ENCODE data around the gene MYLK4. TPM values are rescaled to one million over a fixed set of nuclear protein-coding genes. Genes with fewer than 3 reads are reported as not detected.

The MYLK4 gene
- total RNA-seq, 1 donor from 2014 or later: 0.49 TPM

DNA sequence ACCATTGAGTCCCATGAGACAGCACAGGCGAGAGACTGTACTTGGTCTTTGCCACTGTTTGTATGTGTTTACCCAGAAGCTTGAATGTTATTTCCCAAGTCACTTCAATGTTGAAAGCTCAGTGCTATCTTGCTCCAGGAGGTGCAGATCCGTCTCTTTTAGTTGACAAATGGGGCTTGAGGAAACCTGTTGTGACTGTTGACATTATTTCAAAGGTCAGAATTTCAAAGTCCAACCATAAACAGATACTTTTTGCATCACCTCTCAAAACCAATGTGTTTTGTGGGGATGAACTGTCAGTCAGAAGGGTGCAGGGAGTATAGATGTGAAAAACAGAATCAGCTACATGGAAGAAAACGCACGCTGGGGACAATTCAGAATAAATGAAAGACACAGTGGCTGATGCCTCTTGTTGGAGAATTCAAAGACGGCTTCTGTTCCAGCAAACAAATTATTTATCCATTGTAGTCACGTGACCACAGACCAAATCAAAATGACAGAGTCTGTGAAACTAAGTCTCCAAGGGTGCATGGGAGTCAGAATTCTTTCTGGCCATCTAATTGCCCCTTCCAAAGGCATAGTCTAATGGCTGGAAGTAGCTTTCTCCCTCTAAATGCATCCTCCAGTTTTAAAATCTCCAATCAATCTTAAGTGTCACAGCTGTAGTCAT is 83.7 kb downstream of the MYLK4 start:
- TF ChIP-seq, protein P1, sequence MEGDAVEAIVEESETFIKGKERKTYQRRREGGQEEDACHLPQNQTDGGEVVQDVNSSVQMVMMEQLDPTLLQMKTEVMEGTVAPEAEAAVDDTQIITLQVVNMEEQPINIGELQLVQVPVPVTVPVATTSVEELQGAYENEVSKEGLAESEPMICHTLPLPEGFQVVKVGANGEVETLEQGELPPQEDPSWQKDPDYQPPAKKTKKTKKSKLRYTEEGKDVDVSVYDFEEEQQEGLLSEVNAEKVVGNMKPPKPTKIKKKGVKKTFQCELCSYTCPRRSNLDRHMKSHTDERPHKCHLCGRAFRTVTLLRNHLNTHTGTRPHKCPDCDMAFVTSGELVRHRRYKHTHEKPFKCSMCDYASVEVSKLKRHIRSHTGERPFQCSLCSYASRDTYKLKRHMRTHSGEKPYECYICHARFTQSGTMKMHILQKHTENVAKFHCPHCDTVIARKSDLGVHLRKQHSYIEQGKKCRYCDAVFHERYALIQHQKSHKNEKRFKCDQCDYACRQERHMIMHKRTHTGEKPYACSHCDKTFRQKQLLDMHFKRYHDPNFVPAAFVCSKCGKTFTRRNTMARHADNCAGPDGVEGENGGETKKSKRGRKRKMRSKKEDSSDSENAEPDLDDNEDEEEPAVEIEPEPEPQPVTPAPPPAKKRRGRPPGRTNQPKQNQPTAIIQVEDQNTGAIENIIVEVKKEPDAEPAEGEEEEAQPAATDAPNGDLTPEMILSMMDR (IDR thresholded peaks at IDR 0.05; ENCODE audit: partially characterized antibody, unreplicated experiment): no peak
- Mint-ChIP-seq H3K4me3 (ENCODE audit: unreplicated experiment) (no peak overlapping the region), H3K27ac (ENCODE audit: unreplicated experiment) (no peak overlapping the region), H3K36me3 (ENCODE audit: unreplicated experiment) (peaks cover 11% of the 10 kb centered on the region), H3K27me3 (ENCODE audit: unreplicated experiment) (peaks cover 3% of the 10 kb centered on the region), H3K9me3 (ENCODE audit: unreplicated experiment) (peaks cover 4% of the 10 kb centered on the region), H3K4me1 (ENCODE audit: low read depth, unreplicated experiment) (no peaks in the 10 kb centered on the region)
- DNase-seq: no peak

DNA sequence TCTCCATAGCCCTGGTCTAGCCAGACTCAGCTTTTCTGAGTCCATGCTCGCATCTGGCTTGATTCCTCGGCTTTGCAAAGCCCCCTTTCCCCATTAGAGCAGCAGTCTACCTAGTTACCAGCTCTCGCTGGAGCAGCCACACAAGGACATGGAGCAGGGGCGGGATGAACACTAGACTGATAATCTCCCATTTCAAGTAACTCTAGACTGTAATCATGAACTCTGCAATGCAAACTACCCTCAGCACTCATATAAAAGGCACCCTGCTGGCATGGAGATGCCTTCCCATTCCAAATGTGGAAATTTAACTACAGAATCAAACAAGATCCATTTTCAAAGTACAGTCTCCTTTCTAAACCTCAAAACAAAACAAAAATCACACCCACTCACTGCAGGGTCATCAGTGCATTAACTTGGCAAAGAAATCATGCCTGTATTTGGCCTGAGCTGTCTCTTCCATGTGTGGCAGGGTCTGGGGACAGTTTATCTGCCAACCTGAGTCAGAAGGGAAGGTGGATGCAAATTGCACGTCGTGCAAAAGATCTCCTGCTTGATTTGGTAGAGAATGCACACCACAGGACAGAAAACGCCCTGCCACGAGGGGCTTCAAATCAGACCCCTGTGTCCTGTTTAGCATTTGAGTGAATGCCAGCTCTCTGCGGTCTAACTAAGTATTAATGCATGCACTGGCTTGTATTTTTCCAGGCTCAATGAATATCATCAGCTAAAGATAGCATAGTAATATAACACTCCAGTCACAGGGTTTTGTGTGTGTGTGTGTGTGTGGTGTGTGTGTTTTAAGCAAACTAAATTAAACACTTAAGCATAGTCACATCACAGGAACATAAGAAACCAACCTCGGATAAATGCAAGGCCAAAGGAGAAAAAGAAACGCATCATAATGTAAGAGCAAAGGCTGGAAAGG is 85.3 kb downstream of the MYLK4 start:
- DNase-seq: no peak
- H3K36me3 Mint-ChIP-seq (ENCODE audit: unreplicated experiment): peaks cover 8% of the 10 kb centered on the region
- H3K4me3 Mint-ChIP-seq (ENCODE audit: unreplicated experiment): no peak overlapping the region
- no peaks in the 10 kb centered on the region for H3K4me1 Mint-ChIP-seq (ENCODE audit: low read depth, unreplicated experiment)
- peaks cover 4% of the 10 kb centered on the region for H3K9me3 Mint-ChIP-seq (ENCODE audit: unreplicated experiment)
- H3K27me3 Mint-ChIP-seq (ENCODE audit: unreplicated experiment): no peaks in the 10 kb centered on the region
- TF ChIP-seq, protein P1 (IDR thresholded peaks at IDR 0.05; ENCODE audit: partially characterized antibody, unreplicated experiment): no peak
- H3K27ac Mint-ChIP-seq (ENCODE audit: unreplicated experiment): no peak overlapping the region

DNA sequence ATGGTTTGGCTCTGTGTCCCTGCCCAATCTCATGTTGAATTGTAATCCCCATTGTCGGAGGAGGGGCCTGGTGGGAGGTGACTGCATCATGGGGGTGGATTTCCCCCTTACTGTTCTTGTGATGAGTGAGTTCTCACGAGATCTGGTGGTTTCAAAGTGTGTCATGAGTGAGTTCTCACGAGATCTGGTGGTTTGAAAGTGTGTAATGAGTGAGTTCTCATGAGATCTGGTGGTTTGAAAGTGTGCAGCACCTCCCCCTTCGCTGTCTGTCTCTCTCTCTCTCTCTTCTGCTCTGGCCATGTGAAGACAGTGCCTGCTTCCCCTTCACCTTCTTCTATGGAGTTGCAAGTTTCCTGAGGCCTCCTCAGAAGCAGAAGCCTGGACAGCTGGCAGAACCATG is 87.6 kb downstream of the MYLK4 start:
- Mint-ChIP-seq H3K4me3 (ENCODE audit: unreplicated experiment) (no peak overlapping the region), H3K36me3 (ENCODE audit: unreplicated experiment) (peaks cover 6% of the 10 kb centered on the region), H3K27ac (ENCODE audit: unreplicated experiment) (no peak overlapping the region), H3K9me3 (ENCODE audit: unreplicated experiment) (peaks cover 4% of the 10 kb centered on the region), H3K27me3 (ENCODE audit: unreplicated experiment) (no peaks in the 10 kb centered on the region), H3K4me1 (ENCODE audit: low read depth, unreplicated experiment) (no peaks in the 10 kb centered on the region)
- DNase-seq: no peak
- TF ChIP-seq, protein P1 (IDR thresholded peaks at IDR 0.05; ENCODE audit: partially characterized antibody, unreplicated experiment): no peak

DNA sequence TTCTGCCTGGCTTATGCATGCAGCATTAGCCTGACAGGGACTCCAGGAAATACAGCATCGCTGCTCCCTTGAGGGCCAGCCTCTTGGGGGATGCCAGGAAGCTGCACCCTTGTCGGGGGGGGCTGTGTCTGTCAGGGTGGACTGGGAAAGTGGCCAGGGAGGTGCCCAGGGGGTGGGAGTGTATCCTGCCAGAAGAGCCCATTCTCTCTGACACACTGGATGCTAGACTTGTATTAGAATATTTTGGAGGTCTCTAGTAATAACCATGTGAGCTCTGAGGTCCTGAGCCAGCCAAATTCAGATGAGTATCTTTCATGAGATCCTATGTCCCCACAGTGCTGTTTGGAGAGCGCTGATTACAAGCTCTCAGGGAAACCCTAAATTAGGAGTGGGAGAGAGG is 89.1 kb downstream of the MYLK4 start:
- H3K36me3 Mint-ChIP-seq (ENCODE audit: unreplicated experiment): peaks cover 6% of the 10 kb centered on the region
- H3K27me3 Mint-ChIP-seq (ENCODE audit: unreplicated experiment): no peaks in the 10 kb centered on the region
- TF ChIP-seq, protein P1 (IDR thresholded peaks at IDR 0.05; ENCODE audit: partially characterized antibody, unreplicated experiment): no peak
- H3K4me1 Mint-ChIP-seq (ENCODE audit: low read depth, unreplicated experiment): no peaks in the 10 kb centered on the region
- peaks cover 4% of the 10 kb centered on the region for H3K9me3 Mint-ChIP-seq (ENCODE audit: unreplicated experiment)
- H3K27ac Mint-ChIP-seq (ENCODE audit: unreplicated experiment): no peak overlapping the region
- no peak for DNase-seq
- no peak overlapping the region for H3K4me3 Mint-ChIP-seq (ENCODE audit: unreplicated experiment)

DNA sequence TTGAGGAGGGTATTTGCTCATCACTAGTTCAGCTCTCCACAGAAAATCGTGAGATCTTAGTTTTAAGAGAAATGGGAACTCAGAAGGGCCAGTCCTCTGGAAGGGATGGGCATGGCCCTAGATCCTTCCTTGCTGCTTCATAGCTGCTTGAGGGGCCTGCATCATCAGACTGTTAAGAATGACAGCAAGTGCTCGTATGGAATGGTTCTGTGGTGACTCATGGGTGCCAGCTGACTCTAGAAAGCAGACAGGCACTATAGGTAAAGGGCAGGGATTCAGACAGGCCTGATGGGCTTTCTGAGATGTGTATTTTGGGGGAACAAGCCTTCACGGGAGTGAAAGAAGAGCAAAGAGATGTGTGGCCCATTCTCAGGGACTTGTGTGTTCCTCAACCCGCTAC is 90.8 kb downstream of the MYLK4 start:
- Mint-ChIP-seq H3K9me3 (ENCODE audit: unreplicated experiment) (peaks cover 4% of the 10 kb centered on the region), H3K4me3 (ENCODE audit: unreplicated experiment) (no peak overlapping the region), H3K4me1 (ENCODE audit: low read depth, unreplicated experiment) (no peaks in the 10 kb centered on the region), H3K36me3 (ENCODE audit: unreplicated experiment) (peaks cover 6% of the 10 kb centered on the region), H3K27me3 (ENCODE audit: unreplicated experiment) (no peaks in the 10 kb centered on the region), H3K27ac (ENCODE audit: unreplicated experiment) (no peak overlapping the region)
- TF ChIP-seq, protein P1 (IDR thresholded peaks at IDR 0.05; ENCODE audit: partially characterized antibody, unreplicated experiment): no peak
- DNase-seq: no peak
